ENCODE measurements around the gene LRP1B.

- no peak for TF ChIP-seq CTCF (IDR thresholded peaks at IDR 0.05)
- TF ChIP-seq POLR2A (IDR thresholded peaks at IDR 0.05), result no peak
Observed at GRCh38 chr2:140424471-140424870, 1706.3 kb downstream of the LRP1B start.

Data from Peyer's patch (tissue), 4 donors.